NCI-H2196 treated with DMSO at 0.1 percent for 48 hours (cell line): ENCODE measurements around the gene MYLK4.
A peak's percentile ranks its signal among the peaks of the same experiment; 100 is the strongest.

Experiments
- DNase-seq: peaks from one replicate; lab custom pipeline; 2025; ENCODE audit not compliant: unreplicated experiment; lab: John Stamatoyannopoulos, UW

Gene MYLK4

DNA sequence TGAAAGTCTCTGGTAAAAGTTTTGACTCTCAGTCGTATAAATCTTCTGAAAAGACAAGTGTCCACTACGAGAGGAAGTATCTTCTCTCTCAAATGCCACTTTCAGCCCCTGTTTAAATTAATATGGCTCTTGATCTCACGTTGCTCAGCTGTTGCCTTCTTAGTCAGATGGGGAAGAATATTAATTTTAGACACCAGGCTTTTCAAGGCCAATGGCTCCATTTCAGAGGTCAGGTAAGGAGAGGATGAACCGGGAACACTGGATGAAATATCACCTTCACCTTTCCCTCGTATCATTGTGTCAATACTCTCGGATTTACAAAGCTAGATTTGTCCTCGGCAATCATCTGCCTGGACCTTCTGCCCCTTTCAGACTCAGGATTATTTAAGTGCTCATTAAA is at the start of gene MYLK4:
Gene MYLK4 (minus strand): TSS at position 91 of the 400 bp plus-strand sequence. CDS start 1,628 bp downstream, outside the sequence.
- DNase-seq: no peak

DNA sequence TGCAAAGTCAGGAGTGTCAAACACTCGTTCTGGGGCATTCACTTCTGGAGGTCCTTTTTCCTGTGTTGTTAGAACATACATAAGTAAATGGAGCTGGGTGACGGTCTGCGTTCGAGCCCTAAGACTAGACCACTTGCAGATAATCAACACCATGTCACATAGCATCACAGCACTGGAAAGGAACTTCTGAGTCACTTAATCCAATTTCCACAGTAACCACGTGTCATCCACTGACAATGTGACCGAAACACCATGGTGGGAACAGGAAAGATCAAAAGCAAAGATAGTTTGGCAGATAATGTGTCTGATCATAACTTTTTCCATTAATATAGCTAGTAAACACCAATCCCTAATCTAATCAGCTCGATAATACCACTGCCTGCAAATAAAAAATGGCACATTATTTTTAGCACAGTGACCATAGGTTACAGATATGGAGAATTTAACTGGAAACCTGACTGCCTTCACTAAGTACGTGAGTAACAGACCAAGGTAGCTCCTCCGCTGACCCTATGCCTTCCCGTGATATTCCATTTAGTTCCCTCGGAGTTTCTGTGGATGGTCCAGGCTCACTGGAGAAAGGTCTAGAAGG is 49.3 kb upstream of the MYLK4 start:
- no peak for DNase-seq

DNA sequence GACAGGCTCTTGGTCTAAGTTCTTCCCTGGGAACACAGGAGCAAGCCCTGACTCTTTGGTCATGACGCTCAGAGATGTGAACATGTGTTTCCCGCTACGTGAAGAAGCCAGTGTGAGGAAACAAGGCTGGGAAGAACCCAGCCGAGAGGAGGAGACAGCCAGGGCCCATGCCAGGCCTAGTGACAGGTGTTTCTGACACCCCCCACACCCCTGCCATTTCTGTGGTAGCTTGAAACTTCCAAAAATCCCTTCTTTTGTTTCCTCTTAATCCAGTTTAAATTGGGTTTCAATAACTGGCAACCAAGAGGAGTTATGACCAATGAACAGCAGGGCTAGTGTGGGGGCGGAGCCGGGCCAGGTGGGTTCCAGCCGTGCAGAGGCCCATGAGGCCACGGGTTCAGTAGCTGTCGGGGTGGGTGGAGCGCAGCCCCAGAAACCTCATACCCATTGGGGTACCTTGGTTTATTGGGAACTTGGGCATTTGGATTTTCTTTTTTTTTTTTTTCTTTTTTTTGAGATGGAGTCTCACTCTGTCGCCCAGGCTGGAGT is 47.9 kb upstream of the MYLK4 start:
- DNase-seq: no peak

DNA sequence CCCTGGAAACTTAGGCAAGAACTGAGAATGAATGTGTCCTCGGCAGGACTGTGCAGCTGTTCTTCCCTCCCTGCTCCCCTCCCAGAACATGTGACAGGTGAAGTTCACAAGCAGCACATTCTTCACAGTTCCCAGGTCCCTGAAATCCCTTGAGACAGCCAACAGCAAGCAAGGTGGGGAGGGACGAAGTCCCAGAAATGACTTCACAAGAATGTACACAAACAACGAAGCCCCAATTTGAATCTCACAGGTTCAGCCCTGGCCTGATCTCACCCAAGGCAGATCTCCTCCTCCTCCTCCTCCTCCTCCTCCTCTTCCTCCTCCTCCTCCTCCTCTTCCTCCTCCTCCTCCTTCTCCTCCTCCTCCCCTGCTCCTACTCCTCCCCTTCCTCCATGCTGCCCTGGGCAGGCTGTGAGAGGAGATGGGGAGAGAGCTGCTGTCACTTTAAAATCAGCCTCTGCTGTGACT is 46.9 kb upstream of the MYLK4 start:
- no peak for DNase-seq

DNA sequence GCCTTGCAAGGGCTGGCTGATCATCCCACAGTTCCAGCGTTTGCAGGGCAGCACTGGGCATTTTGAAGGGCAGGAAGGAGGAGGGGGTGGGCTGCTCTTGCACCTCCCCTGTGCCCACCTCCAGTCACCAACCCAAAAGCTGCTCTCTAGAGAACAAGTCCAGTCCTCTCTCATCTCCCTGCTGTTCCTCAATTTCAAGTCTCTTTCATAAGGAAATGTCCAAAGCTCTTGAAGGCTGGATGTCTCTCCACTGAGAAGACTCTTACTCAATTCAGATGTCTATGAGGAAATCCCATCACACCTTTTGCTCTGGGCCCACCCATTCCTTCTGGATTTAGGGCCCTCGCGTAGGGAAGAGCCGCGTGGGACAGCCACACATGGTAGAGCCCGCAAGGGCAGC is 46.1 kb upstream of the MYLK4 start:
- no peak for DNase-seq

DNA sequence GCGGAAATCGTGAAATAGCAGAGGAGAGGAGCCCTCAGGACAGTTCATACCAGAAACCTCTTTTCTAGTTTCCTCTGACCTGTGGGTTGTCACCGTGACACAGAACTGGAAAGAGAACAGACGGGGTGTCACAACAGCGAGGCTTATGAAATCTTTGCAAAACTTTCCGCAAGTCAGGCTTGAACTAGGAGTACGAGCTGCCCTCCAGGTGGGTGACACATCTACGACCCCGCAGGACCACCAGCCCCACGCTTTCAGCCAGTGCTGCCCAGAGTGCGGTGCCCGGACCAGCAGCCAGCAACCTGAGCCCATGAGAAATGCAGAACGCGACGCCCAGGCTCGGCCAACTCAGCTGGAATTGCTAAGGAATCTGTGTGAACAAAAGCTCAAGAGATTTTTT is 45.2 kb upstream of the MYLK4 start:
- no peak for DNase-seq

DNA sequence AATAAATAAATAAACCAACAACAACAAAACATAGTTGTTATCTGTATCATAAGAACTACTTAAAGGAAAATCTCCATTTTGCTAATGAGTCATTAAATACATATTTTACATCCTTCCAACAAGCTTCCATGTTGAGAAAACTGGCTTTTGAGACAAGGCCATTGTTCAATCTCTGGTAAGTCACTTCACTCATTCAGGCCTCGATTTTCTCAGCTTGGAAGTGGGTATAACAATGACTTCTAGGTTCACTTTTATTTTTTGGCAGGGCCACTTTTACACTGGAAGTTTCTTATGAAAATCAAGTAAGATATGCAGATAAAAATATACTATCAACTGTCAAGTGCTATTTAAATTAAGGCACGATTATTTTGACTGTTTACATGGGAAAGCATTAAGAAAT is 44.4 kb upstream of the MYLK4 start:
- DNase-seq: no peak

DNA sequence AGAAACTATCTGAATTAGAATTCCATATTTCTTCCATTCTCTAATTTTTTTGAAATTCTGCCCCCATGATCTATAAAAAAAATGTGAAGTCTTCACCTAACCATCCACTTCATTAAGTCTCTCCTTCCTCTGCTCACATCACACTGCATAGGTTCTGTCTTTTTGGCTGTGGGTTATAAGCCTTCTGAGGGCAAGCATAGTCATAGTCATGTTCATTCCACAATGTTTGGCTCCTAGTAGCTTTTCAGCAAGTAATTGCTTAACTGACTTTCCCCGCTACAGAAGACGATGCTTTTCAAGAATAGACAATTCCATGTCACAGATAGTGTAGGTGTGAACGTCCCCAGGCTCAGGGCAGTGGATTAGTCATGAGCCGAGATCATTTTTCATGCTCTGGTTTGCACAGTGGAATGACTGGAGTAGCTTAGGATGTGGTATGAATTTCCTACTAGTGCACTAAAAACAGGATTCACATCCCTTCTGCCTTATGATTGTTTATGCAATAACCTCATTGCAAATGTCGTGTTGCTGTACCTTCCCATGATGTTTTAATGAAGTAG is 43.5 kb upstream of the MYLK4 start:
- no peak for DNase-seq

DNA sequence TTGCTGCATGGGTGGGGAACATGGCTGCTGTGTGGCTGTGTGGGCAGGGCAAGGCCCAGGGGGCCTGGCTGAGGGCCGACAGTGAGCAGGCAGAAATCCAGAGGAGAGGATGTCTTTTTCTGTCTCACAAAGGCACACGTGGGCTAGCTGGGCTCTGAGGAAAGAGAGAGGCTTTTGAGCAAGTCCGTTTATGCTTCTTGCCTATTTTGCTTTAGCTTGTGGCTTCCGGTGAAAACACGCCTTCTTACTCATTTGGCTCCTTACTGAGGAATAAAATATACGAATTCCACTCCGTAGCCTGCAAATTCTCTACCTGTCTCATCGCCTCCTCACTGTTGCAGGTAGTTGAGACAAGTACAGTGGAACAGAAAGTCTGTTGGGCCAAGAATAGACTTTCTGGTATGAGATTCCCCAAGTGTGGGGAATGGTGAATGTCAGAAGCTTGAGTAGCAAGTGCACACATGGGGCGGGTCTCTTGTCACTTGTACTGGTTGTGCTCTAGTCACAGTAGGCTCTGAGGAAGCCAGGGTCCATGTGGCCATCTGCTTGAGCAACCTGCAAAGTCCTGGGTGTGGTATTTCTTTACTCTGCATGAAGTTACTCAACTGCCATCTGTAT is 42.9 kb upstream of the MYLK4 start:
- no peak for DNase-seq

DNA sequence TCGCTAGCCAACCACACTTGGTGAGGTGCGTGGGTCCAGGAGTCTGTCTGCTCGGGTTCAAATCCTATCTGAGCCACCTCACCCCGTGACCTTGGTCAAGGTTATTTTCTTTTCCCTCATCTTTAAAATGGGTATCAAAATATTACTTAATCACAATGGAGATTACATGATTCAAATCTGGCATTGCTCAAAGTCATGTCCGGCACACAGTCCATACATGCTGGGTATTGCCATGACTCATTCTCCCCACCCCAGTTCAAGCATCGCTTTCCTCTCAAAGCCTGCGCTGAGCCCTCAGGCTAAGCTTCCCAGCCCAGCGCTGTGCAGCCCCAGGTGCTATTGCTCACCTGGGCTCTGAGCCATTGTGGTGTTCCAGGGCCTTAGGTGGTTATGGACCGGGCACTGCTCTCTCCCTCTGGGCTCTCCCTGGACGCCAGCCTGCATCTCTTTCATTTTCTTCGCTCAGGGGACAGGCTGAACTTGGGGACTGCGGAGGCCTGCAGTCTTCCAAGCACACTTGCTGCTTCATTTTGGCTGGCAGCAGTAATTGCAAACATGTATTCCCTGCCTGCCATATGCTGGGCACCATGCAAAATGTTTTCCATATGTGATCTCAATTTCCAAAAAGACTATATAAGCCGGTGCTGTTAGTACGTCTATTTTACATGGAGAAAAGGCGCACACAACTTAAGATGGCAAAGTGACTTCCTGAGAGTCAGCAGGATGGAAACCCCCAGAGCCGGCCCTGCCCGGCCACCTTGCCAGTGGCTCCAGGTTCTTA is 41.8 kb upstream of the MYLK4 start:
- DNase-seq: no peak

DNA sequence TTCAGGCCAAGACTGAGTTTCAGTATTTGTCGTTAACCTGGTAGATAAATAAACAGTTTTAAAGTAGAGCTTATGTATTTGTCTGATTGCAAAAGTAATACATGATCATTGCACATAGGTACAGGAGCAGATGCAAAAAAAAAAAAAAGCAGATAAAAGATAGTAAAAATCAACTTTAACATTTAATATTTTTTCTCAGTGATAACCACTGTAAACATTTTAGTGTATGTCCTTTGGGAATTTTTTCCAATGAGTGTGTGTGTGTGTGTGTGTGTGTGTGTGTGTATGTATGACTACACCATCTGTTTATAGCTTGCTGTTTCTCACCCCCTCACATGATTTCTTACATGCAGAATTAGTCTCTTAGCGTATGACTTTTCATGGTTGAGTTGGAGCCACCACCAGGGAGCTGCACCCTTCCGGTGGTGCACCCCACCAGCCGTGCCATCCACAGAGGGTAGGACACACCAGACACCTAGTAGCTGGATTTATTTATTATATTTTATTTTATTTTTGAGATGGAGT is 40.8 kb upstream of the MYLK4 start:
- DNase-seq: no peak

DNA sequence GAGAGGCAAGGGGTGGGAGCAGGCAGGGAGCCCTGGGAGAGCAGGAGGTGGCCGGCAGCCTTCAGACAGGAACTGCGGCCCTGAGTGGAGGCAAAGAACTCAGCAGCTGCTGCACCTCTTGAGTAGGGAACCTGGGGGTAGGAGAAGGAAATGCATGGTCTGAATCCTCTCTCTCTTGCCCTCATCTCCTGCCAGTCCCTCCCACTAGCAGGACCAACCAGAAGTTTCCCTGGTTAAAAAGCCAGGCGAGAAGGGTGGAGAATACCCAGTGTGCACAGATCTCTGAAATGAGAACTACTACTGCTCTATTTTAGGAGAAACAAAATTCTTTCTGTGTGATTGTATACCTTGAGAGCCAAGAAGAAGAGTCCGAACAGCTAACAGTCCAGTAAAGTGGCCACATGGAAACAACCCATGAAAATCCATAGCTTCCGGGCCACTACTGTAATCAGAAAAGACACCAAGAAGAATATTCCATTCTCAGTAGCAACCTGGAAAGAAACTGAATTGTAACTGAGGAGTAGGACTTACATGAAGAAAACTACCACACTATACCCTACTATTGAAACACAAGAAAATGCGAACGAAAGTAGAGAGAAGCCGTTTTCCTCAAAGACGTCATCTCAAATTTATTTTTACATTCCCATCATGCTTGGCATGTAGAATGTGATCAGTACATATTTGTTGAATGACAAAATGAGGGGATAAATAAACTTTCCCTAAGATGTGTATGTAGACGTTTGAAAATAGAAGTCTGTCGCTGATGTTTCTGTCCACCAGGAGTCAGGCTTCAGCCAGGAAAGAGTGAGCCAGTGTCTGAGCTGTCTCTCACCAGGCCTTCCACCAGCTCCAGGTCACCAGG is 40.1 kb upstream of the MYLK4 start:
- DNase-seq: peak; percentile 63

DNA sequence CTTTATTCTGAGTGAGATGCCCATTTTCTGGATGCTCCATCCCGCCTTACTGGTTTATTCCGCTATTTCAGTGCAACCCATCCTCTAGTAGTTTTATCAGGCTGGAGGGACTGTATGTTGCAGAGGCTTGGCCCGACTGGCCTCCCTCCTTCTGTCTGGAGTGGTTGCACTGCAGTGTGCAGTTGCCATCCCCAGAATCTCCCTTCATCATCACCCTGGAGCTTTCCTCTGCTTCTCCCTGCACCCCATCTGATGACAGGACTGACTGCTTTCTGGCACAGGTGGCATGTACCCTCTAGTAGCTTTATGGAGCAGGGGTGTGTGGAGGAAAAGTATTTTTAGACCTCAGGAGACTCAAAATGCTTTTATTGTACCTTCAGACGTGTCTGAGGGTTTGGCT is 35.5 kb upstream of the MYLK4 start:
- DNase-seq: no peak

DNA sequence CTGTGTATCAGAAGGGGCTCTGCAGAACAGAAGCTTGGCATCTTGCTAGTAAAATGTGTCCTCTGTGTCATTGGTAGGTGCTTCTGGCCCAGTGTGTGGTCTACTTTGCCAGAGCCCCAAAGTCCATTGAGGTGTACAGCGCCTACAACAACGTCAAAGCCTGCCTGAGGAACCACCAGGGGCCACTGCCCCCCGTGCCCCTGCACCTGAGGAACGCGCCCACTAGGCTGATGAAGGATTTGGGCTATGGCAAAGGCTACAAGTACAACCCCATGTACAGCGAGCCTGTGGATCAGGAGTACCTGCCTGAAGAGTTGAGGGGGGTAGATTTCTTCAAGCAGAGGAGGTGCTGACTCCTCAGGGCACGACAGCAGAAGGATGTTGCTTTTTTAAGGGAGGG is 34.2 kb upstream of the MYLK4 start:
- DNase-seq: no peak

DNA sequence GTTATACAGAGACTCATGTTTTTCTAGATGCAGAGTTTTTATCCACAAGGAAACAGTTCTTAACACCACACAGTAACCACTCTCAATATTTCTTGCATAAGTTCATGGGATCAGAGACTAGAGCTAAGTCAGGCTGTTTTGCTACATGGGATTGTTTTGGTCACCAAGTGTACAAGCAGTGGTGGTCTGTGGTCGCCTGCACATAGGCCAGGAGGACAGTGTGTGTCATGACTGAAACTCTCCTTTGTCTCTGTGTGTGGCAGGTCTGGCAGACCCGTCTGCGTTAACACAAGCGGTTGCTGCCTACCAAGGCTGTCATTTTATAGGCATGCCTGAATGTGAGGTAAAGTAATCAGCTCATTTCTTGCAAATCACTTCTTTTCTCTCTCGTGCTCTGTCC is 33.3 kb upstream of the MYLK4 start:
- DNase-seq: no peak

DNA sequence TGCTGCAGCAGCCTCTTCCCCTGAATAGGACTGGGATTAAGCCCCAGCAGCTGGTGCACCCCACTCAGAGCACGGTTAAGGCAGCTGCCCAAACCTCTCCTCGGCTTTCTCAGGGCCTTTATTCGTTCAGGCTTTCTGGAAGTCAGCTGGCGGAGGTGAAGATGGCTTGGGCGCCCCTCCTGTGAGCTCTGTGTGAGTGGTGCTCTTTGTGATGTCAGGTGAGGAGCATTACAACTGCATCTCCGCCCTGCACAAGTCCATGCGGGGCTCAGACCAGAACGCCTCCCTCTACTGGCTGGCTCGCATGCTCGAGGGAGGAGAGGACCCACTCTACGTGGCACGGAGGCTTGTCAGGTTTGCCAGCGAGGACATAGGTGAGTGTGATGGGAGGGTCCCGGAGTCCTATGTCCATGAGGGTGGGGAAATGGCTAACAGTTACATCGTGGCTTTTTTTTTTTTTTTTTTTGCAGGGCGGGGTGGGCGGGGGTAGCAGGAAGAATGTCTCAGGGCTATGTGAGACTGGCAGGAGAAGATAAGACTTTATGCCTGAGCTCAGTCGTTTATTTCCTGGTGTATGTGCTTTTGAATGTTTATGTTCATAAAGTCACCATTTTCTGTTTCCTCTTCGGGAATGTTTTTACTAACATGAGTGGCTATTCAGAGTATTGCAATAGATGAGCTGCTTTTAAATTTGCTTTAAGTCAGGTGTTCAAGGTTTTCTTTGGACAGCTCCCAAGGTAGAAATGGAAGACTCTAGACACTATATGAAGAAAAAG is 32.7 kb upstream of the MYLK4 start:
- DNase-seq: no peak

DNA sequence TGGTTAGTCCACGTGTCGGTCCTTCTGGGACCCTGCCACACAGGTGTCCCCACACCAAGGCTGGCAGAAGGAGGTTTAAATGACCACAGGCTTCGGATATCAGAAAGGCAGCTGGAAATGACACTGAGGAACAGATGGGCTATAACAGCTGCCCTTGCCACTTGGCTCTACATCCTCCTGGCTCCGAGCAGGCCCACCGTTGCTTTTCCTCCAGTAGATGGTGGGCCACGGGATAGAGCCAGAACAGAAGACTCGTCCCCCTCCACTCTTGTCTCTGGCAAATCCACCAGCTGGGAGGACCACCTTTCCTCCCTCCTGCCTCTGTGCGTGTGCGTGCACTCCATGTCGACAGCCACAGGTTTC is 32.1 kb upstream of the MYLK4 start:
- no peak for DNase-seq

DNA sequence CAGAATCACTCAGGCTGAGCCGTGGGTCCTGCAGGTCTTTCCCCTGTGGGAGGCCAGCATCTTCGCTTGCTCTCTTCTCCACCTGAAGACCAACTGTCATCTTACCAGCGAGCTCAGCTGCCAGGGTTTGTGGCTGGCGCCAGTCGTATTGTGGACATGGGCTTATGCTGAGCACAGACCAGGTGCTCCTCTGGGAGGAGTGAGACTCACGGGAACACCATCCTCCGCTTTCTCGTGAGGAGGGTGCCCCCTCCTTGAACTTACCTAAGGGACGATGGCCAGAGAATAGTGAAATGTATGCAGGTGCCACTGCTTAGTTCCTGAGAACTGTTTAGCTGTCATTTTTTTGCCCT is 31.6 kb upstream of the MYLK4 start:
- DNase-seq: no peak

DNA sequence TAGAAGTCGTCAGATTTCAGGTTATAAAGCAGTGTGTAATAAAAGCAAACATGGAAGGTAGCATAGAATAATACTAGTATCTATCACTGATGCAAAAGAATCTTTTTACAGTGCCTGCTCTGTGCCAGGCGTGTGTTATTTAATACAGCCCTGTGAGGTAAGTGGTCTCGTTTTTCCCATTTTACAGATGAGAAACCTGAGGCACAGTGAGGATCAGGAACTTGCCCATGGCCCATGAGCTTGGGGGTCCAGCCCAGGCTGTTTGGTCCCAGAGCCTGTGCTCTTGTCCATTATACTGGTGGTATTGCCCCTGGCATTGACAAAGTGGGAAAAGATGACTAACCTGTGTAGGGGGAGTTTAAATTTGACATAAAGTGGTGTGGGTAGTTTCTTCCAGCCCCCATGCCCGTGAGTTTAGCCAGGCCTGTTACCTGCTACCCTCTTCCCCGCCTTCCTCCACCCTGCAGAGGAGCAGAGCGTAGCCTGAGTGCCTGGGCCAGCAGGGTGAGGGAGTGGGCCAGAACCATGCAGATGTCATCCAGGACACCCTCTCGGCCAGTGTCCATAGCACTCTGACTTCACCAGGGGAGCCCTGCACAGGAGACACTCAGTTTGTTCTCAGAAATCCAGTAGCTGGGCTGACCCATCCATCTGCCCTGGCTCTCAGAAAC is 31.1 kb upstream of the MYLK4 start:
- no peak for DNase-seq
